Measurements from ENCODE around the gene ZNF765. TPM values are rescaled to one million over a fixed set of nuclear protein-coding genes. Genes with fewer than 3 reads are reported as not detected.

ZNF765 gene
- total RNA-seq, 1 experiment from 2014 or later: 13.7 TPM

Other genes starting within 250 kb of the ZNF765 start
- 7.0 and 8.4 TPM in 2 replicates for gene ZNF347, start 236.1 kb upstream of the ZNF765 start, total RNA-seq (2014; rRNA removed; shearing (Covaris generic))
- 0.69 and 3.0 TPM in 2 replicates for gene ZNF665, start 201.8 kb upstream of the ZNF765 start, total RNA-seq (2014; rRNA removed; shearing (Covaris generic))
- 1.9 and 5.4 TPM in 2 replicates for gene ZNF677, start 140.3 kb upstream of the ZNF765 start, total RNA-seq (2014; rRNA removed; shearing (Covaris generic))
- not detected in 2 replicates for gene VN1R2, start 136.9 kb upstream of the ZNF765 start, total RNA-seq (2014; rRNA removed; shearing (Covaris generic))
- not detected in 2 replicates for gene VN1R4, start 127.4 kb upstream of the ZNF765 start, total RNA-seq (2014; rRNA removed; shearing (Covaris generic))
- 7.6 and 9.5 TPM in 2 replicates for gene ZNF845, start 61.4 kb upstream of the ZNF765 start, total RNA-seq (2014; rRNA removed; shearing (Covaris generic))
- 5.0 and 6.3 TPM in 2 replicates for gene ZNF525, start 29.4 kb upstream of the ZNF765 start, total RNA-seq (2014; rRNA removed; shearing (Covaris generic))
- gene ZNF761, start 36.8 kb downstream of the ZNF765 start, total RNA-seq (2014; rRNA removed; shearing (Covaris generic)): 9.7 and 11.3 TPM in 2 replicates
- gene ZNF813, start 72.6 kb downstream of the ZNF765 start, total RNA-seq (2014; rRNA removed; shearing (Covaris generic)): 0.88 and 2.9 TPM in 2 replicates
- gene ZNF331, start 143.0 kb downstream of the ZNF765 start, total RNA-seq (2014; rRNA removed; shearing (Covaris generic)): 4.8 and 7.4 TPM in 2 replicates
- gene DPRX, start 236.8 kb downstream of the ZNF765 start, total RNA-seq (2014; rRNA removed; shearing (Covaris generic)): not detected in 2 replicates